Activated B cell treated with CpG ODN at 0.5 μM for 24 hours (primary cell): ENCODE data around the gene TRAPPC2L. TPM values are rescaled to one million over a fixed set of nuclear protein-coding genes. Genes with fewer than 3 reads are reported as not detected.

ENCODE experiments used
- ATAC-seq: fragments of 200-7000 bp; cut with Tn5 transposase; one replicate; pipeline ENCODE4 v1.10.0; 2021; ENCODE audit warnings: low read depth, mild to moderate bottlenecking, moderate library complexity
- CTCF ChIA-PET: fragments of 350-600 bp; sonication (Branson Sonifier 250); formaldehyde crosslinking; loops from one replicate; lab custom pipeline; 2021; ENCODE audit warnings: antibody characterized with exemption; lab: Charles Lee
- POLR2A ChIA-PET: fragments of 350-600 bp; sonication (Branson Sonifier 250); formaldehyde crosslinking; loops from one replicate; lab custom pipeline; 2021; ENCODE audit warnings: antibody characterized with exemption; lab: Charles Lee
- DNase-seq: peaks from one replicate; pipeline ENCODE4 v3.0.0; 2022
- H3K27ac Mint-ChIP-seq: one replicate; pipeline ENCODE4 v1.8.0; 2020; ENCODE audit warnings: mixed read lengths
- H3K27me3 Mint-ChIP-seq: one replicate; pipeline ENCODE4 v1.8.0; 2021; ENCODE audit warnings: mixed read lengths
- H3K36me3 Mint-ChIP-seq: one replicate; pipeline ENCODE4 v1.8.0; 2021; ENCODE audit warnings: low read depth, mixed read lengths
- H3K4me1 Mint-ChIP-seq: one replicate; pipeline ENCODE4 v1.8.0; 2021; ENCODE audit warnings: mixed read lengths
- H3K4me3 Mint-ChIP-seq: one replicate; pipeline ENCODE4 v1.8.0; 2020; ENCODE audit warnings: mild to moderate bottlenecking, mixed read lengths
- H3K9me3 Mint-ChIP-seq: one replicate; pipeline ENCODE4 v1.8.0; 2020; ENCODE audit warnings: mixed read lengths
- intact Hi-C: fragments of 100-400 bp; cut with micrococcal nuclease; formaldehyde crosslinking; loops from one replicate; pipeline ENCODE4 v1.15.1; 2024
- total RNA-seq: library from RNA; stranded (reverse); gene quantifications from 2 replicates; pipeline ENCODE4 v1.2.3, GENCODE V29; 2022
- TF ChIP-seq, protein P1 (sequence below): fragments of 200-600 bp; IDR thresholded peaks from one replicate; pipeline ENCODE4 v1.8.0; 2022; ENCODE audit warnings: antibody characterized with exemption, mild to moderate bottlenecking

The TRAPPC2L gene
- total RNA-seq, 1 donor from 2014 or later = 38.7 TPM

- no peaks in the 10 kb centered on the region for H3K27me3 Mint-ChIP-seq
- ChIA-PET CTCF (interaction anchor here (0.9 to 2.5 kb wide), 4 partner anchors 17 to 402 kb away, joined by 3 to 14 read pairs (median 7); partner anchors contain the start of gene ZNF778), POLR2A (interaction anchor here (0.6 kb wide), 1 partner anchor 425 kb away, joined by 3 read pairs; no protein-coding TSS in a partner anchor)
- H3K4me1 Mint-ChIP-seq = peaks cover 6% of the 10 kb centered on the region
- no peaks in the 10 kb centered on the region for H3K36me3 Mint-ChIP-seq
- DNase-seq = peak; percentile 66
- TF ChIP-seq, protein P1, sequence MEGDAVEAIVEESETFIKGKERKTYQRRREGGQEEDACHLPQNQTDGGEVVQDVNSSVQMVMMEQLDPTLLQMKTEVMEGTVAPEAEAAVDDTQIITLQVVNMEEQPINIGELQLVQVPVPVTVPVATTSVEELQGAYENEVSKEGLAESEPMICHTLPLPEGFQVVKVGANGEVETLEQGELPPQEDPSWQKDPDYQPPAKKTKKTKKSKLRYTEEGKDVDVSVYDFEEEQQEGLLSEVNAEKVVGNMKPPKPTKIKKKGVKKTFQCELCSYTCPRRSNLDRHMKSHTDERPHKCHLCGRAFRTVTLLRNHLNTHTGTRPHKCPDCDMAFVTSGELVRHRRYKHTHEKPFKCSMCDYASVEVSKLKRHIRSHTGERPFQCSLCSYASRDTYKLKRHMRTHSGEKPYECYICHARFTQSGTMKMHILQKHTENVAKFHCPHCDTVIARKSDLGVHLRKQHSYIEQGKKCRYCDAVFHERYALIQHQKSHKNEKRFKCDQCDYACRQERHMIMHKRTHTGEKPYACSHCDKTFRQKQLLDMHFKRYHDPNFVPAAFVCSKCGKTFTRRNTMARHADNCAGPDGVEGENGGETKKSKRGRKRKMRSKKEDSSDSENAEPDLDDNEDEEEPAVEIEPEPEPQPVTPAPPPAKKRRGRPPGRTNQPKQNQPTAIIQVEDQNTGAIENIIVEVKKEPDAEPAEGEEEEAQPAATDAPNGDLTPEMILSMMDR = no peak
- intact Hi-C loops = loop anchor here (1.0 to 10.0 kb wide), 5 partner anchors 41 to 689 kb away; partner anchors contain the start of genes SPG7 and TRAPPC2L
- H3K9me3 Mint-ChIP-seq = no peaks in the 10 kb centered on the region
- no peak overlapping the region for H3K4me3 Mint-ChIP-seq
- no peak overlapping the region for H3K27ac Mint-ChIP-seq
- peak; percentile 43 for ATAC-seq
Observed at GRCh38 chr16:88815901-88816589, 40.9 kb upstream of the TRAPPC2L start.

GRCh38 chr16:88816736-88817535 lies 40.0 kb upstream of the TRAPPC2L start:
- H3K36me3 Mint-ChIP-seq = no peaks in the 10 kb centered on the region
- H3K27ac Mint-ChIP-seq = no peak overlapping the region
- ATAC-seq = no peak
- peaks cover 4% of the 10 kb centered on the region for H3K4me1 Mint-ChIP-seq
- DNase-seq = no peak
- no peaks in the 10 kb centered on the region for H3K9me3 Mint-ChIP-seq
- H3K4me3 Mint-ChIP-seq = no peak overlapping the region
- ChIA-PET CTCF (interaction anchor here (2.5 to 3.9 kb wide), 2 partner anchors 40 to 350 kb away, joined by 10 to 11 read pairs; partner anchors contain the start of genes GALNS and TRAPPC2L), POLR2A (no interaction called here)
- intact Hi-C loops = loop anchor here (1.0 to 10.0 kb wide), 5 partner anchors 40 to 688 kb away; partner anchors contain the start of genes SPG7 and TRAPPC2L
- H3K27me3 Mint-ChIP-seq = no peaks in the 10 kb centered on the region
- TF ChIP-seq, protein P1 = no peak

GRCh38 chr16:88817785-88818574 lies 38.9 kb upstream of the TRAPPC2L start:
- Mint-ChIP-seq H3K4me1 (no peaks in the 10 kb centered on the region), H3K27me3 (no peaks in the 10 kb centered on the region), H3K27ac (no peak overlapping the region), H3K9me3 (no peaks in the 10 kb centered on the region), H3K36me3 (peaks cover 4% of the 10 kb centered on the region), H3K4me3 (no peak overlapping the region)
- ATAC-seq (no peak), DNase-seq (no peak)
- intact Hi-C loops = loop anchor here (2.0 to 10.0 kb wide), 2 partner anchors 123 to 687 kb away; partner anchors contain the start of gene SPG7
- POLR2A ChIA-PET = no interaction called here
- CTCF ChIA-PET = interaction anchor here (3.9 kb wide), 1 partner anchor 39 kb away, joined by 11 read pairs; the partner anchor contains the start of genes GALNS and TRAPPC2L
- TF ChIP-seq, protein P1 = no peak

DNA sequence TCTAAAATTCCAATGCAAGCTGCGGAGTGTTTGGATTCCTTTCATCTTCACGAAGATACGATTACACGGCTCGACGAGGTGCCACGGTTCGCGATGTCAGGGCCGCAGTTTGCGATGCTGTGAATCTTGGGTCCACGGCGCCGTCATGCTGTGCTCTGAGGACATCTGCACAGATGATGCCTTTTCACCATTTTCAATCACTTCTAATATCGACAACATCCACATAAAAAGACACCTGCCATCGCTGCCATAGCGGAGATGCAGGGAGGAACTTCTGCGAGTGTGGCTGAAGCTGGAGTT lies 38.4 kb upstream of the TRAPPC2L start:
- TF ChIP-seq, protein P1 = no peak
- Mint-ChIP-seq H3K4me3 (no peak overlapping the region), H3K27me3 (no peaks in the 10 kb centered on the region), H3K4me1 (no peaks in the 10 kb centered on the region), H3K27ac (no peak overlapping the region), H3K36me3 (peaks cover 4% of the 10 kb centered on the region), H3K9me3 (no peaks in the 10 kb centered on the region)
- ChIA-PET POLR2A (no interaction called here), CTCF (interaction anchor here (3.9 kb wide), 1 partner anchor 39 kb away, joined by 11 read pairs; the partner anchor contains the start of genes GALNS and TRAPPC2L)
- ATAC-seq = no peak
- no peak for DNase-seq
- intact Hi-C loops = loop anchor here (10.0 kb wide), 1 partner anchor 686 kb away; the partner anchor contains the start of gene SPG7
